Fibroblast of skin of abdomen (primary cell): ENCODE results near the gene SFRP2.

ENCODE experiments used
- DNase-seq: peaks from one replicate; pipeline ENCODE4 v3.0.0-alpha.2; 2013

The SFRP2 gene

DNA sequence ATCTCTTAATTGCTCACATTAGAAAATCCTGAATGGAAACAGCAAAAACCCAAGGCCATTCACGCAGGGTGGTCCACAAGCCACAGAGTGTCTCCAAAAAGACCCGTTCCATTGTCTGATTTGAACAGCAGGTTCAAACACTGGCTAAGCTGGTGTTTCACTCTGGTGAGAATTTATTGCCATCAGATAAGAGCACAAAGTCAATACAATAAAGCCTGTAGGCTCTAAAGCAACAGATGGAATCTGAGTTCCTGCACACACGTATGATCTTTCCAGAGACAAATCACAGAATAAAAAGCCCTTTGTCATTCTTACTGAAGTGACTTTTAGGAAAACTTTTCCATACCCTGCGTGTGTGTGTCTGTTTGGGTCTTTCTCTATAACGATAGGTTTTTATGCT lies 5.1 kb upstream of the SFRP2 start:
- no peak for DNase-seq

DNA sequence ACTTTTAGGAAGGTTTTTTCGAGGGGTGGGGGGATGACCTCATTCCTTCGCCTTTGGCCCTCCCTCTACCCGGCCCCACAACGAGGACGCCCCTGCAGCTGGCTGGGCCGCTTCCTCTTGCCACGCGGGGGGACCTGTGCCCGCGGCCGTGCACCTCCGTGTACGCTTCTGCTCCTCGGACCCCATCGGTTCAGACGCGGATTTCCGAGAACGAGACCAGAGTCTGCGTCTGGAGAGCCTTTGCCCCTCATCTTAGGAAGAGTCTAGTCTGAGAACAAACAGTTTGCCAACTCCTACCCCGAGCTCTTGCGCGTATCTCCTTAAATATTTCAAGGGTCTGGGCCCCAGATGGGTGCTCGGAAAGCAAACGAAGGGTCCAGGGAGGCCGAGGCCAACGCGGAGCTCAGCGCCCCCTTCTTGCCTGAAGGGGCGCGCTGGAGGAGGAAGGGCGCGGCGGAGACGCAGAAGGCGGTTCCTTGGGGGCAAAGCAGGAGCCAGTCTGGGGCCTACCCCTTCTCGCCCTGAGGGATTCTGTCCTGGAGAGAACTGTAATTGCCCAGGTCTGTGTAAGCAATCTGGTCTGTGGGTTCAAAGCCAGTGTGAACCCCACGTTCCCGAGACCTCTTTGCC lies 3.9 kb upstream of the SFRP2 start:
- DNase-seq: no peak

DNA sequence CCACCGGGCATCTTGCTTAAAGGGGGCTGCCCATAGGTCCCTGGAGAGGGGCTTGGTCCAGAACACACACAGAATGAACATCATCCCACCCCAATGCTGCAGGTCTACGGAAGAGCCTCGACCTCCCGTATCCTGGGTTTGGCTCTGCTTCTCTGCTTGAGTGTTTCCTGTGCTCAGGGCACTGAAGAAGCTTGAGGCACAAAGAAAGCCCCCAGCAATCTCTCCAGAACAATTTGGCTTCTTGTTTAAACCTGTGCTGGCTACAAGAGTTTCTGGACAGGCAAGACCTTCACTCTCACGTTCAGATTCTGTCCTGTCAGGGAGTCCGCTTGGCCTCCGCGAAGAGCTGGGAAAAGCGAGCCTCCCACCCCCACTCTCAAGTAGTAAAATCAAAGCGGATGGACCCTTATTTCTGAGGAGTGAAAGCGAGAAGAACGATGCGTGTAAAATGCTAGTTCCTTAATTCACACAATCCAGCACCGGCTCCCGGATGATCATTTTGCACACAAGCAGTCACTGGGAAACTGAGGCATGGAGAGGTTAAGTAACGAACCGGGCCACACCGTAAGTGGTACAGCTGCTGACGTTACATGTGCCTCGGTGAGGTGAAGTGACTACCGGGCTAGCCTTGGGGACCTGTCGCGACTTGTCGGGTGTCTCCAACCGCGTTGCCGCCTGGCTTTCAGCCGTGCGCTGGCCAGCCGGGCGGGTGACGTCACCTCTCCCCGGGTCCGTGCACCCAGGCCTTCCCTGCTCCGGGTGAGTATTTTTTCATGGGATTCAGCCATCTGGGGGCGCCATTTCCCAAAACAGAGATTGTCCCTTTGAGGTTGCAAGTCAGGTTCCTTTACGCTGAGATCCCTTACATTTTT lies 3.1 kb upstream of the SFRP2 start:
- peak; percentile 60 for DNase-seq

DNA sequence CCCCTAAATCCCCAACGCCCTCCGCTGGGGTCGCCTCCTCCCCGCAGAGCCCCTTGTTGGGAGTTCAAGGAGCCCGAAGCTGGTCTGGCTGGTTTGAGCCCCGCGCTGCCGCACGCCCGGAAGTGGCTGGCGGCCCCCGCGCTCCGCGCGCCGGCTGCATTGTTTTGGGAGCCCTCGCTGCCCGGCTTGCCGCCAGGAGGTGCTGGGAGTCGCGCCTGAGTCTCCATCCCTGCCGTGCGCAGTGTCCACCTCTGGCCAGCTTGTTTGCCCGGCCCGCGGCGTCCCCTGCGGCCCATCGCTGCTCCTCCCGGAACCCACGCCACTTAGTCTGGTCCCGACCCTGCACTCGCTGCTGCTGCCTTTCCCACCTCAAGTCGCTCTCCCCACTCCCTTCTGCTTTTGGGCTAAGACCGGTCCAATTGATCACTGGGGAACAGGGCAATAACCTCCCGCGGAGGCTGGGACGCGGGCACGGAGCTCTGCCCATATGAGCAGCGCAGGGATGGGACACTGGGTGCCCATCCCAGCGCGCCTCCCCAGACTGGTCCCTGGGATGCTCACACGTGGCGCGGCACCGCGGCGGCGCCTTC lies 2.2 kb upstream of the SFRP2 start:
- no peak for DNase-seq

DNA sequence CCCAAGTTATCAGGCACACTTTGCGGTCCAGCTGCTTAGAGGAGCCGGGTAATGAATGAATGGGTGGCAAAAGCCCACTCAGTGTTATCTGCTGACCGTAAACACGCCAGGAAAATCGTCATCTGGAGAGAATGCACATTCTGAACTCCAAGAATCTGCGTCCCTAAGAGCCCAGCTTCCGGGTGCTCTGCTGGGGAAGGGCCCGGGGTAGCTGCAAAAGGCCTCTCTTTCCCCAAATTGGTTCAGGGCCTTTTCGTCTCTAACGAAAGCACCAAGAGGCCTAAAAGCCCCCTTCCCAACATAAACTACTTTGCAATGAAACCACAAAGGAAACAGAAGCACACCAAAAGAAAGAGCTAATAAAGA lies 1.6 kb upstream of the SFRP2 start:
- no peak for DNase-seq

DNA sequence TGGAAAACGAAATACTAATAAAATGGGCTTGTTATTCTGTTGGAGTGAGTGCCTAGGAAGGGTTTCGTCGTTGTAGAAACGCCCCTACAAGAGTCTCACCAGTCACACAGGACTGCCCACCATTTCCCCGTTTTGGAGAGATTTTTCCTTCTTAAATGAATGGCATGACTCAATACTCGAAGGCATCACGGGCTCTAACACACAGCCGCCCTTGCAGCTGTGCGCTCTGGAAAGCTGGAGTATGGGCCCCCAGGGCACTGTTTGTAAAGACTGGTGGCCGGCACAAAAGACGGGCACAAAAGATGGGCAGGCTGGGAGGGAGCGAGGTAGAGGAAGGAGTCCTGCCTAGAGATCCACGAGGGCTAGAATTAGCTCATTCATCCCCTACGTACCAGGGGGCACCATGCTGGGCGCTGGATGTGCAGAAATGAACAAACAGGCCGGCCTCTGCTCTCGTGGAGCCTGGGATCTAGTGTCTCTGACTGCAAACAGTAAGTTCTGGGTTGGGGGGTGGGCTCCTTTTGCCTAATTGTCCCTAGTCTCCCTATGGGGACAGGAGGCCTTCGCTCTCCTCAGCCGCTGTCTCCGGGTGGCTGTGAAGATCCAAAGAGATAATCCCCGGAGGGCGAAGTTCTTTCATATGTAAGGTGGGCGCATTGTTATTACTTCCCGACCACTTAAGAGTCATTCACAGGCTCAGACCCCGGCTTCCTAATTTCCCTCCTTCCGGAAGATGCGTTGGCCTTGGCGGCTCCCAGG lies 1.0 kb upstream of the SFRP2 start:
- DNase-seq: no peak

DNA sequence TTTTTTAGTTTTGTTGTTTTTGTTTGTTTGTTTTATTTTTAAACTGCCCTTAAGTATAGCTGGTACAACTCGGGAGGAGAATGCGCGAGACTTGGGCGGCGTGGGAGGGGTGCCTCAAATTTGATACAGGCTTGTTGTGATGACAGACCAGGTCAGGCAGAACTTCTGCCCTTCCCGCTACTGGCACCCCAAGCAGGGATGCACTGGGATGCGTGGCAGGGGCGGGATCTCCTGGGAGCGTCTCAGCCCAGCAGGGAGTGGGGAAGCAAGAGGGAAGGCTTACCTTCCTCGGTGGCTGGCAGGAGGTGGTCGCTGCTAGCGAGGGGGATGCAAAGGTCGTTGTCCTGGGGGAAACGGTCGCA lies 851 bp downstream of the SFRP2 start:
- DNase-seq: no peak

DNA sequence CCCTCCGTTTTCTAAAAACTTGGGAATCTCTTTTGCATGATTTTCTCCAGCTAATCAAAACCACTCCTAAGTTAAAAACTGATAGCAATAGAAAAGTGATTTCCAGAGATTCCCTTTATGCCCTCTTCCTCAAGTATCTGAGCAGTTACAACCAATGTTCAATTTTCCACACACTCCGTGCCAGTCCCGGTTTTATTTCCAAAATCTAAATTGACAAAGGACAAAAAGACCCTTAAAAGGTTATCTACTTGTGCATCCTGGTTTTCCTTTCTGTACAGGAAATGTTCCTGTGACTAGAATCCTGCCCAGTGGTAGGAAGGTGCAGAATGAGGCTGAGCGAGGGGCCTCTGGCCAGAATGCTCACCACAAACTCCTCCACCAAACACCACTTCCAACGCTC lies 1.3 kb downstream of the SFRP2 start:
- DNase-seq: no peak

DNA sequence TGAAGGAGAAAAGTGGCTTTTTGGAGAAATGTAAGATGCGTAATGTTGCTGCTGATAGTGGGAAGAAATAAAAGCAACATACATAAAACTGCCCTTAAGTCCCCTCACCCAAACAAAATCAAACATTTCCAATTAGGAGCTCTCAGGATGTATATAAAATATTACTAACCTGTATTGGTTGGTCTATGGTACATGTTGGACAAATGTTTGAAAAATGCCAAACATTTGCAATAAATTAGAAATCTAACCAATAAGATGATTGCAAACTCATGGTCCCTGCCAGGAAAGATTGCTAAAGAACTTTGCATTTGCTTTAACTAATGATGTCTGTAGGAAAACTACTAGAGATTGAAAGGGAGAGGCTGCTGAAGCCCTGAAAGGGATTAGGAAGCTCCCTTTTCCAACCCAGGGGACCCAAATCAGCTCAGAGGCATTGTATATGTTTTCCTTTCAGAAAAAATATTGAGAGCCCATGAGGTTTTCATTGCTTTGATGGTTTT lies 1.8 kb downstream of the SFRP2 start:
- DNase-seq: no peak

DNA sequence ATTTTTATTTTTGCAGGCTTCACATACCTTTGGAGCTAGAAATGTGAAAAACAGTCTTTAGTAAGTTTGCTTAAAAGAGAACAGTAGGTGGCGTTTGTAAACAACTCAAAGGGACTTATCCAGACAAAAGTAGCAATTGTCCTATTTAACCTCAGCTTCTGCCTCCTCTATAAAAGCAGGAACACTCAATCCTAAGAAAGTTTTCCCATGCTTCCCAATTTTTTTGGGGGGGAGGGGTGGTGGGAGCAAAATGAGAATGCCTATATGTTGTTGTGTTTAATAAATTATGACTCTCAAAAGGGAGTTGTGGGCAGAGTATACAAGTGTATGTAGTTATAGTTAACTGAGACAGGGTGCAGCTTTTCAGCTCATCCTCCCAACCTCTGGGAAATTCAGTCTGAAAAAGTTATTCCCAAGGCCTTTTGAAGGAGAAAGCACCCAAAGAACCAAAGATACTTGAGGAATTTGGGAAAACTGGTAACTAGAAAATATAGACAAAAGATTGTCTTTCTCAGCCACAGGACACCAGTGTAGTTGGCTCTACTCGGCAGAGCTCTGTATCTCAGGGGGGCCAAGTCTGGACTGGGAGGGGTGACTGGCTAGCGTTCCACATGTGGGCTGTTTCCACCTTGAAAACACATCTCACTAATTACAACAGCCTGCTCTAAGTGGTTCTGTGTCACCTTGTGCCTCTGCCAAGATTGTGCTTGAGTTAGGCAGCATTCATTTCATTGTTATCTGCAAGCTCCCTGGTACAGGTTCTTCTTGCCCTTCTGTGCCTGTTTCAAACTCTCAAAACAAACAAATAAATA lies 2.8 kb downstream of the SFRP2 start:
- DNase-seq: peak; percentile 40

DNA sequence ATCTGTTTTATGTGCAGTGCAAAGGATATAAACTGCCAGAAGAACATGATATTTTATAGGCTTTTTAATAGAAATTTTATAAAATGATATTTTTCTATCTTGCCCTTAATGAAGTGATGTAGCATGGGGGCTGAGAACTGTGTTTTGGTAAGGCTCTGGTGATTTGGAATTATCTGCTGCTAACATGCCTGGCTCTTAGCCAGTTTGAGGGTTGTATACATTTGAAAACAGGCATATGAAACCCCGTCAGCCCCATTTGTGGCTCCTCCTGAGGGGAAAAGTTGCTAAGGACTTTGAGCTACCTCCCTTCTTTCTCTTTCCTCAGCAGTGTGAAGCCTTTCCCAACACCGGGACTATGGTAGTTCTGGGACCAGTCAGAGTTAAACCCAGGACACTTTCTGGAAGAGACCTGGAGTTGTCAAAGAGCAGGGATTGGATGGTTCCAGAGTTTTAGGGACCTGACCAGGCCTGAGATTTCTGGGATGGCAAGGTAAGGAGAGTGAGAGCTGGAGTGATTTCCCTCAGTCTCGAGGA lies 4.7 kb downstream of the SFRP2 start:
- DNase-seq: no peak

DNA sequence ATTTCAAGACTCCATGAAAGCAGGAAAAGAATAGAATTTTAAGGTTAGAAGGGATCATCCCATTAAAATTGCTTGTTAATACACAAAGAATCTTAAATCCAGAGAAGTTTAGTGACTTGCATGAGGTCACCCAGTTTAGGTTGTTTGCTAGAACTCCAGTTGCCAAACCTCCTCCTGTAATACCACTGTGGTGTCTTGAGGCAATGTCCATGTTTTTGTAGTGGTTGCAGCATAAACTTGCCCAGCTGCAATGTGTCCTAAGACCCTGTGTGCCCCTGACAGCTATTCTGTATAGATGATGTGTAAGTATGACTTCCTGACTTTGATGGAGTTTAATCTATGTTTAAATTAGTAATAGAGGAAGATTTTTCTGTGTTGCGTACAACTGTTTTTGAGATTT lies 6.3 kb downstream of the SFRP2 start:
- no peak for DNase-seq

DNA sequence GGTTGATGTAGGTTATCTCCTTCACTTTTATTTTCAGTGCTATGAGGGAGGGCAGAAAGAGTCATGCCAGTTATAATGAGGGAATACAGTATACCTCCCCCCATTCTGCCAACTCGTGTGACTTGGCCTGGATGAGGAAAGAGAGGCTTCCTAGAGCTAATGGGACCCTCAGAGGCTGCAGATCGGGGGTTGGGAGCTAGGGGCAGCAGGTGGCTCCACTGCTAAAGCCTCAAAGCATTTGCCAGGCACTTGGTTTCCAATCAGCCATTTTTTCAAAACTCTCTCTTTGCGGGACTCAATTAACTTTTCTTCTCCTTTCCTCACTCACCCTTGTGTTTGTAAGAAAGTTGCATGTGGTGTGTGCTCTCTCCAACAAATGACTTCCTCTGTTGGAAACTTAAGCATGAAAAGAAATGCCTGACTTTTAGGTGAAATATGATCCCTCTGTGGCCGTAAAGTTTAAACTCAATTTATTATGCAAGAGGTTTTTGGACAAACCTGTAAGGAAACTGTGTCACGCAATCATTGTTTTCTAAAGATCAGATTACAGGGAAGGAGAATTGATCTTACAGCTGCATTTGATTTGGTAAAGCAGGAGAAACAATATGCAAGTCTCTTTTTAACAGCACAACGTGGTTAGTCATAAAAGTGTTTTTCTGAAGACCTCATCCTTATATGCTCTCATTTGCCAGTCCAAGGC lies 7.0 kb downstream of the SFRP2 start:
- DNase-seq: peak; percentile 91

DNA sequence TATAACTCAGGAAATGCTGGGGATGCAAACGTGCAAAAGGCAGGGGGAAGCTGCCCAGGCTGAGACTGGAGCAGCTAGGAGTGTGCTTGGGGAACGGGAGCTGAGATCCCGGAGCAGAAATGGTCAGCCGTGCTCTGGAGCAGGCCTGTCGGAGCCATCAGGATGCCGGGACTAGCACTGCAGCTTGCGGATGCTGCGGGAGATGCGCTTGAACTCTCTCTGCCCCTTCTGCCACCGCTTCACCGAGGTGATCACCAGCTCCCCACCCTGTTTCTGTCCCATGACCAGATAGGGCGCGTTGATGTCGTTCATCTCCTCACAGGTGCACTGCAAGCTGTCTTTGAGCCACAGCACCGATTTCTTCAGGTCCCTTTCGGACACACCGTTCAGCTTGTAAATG lies 7.6 kb downstream of the SFRP2 start:
- DNase-seq: no peak

DNA sequence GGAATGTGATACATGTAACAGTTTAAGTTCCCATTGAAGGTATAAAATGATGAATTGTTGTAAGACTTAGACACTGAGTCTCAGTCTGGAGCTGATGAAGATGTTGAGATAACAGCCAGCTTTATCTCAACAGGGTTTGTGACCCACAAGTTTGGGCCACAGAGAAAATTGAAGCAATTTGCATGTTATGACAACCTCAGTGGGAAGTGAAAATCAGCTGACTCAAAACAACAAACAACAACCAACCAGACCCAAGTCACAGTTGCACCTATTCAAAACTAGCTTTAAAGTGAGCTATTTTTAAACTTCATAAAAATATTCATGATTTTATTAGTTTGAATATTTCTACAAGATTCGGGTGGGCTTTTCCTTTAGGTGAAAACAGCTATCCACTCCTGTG lies 8.0 kb downstream of the SFRP2 start:
- no peak for DNase-seq

DNA sequence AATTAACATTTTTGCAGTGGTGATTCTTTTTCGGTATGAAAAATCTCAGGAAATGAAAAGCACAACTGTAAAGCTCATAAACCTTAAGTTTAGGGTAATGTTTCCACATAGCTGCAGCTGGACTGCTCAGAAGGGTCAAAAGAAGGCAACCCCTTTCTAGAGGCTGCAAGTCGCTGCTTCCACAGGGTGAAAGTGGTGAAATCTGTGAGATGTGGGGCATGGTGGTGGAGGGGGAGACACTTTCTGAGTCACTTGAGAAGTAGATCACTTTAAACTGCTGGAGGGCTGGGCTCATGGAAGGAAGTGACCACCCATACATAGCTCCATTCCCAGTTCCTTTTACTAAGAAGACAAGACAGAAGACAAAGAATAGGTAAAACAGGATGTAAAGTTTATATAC lies 8.7 kb downstream of the SFRP2 start:
- DNase-seq: no peak

DNA sequence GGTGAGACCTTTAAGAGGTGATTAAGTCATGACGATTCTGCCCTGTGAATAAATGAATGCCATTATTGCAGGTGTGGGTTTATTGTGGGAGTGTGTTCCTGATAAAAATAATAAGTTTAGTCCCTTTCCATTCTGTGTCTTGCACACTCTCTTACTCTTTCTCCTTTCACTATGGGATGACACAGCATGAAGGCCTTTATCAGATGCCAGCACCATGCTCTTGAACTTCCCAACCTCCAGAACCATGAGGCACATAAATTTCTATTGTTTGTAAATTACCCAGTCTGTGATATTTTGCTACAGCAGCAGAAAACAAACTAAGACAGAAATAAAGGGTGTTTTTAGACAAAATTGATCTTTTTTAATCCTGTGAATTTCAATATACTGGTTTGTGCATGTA lies 10.5 kb downstream of the SFRP2 start:
- no peak for DNase-seq

DNA sequence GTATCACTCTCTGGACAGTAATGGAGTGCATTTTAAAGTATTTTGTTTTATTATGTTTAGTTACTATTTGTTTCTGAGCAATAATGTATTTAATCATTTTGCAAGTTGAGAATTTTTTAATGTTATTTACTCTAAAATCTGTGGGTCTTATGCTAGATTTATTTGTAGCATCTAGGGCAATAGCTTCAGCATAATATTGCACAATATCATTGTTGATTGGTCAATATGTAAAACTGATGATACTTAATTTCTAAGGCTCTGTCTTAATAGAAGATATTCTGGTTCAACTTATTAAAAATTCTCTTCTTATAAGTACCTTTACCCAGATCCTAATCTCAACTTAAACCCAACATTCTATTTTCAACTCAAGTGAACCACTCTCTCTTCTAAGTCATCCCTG lies 11.5 kb downstream of the SFRP2 start:
- no peak for DNase-seq

DNA sequence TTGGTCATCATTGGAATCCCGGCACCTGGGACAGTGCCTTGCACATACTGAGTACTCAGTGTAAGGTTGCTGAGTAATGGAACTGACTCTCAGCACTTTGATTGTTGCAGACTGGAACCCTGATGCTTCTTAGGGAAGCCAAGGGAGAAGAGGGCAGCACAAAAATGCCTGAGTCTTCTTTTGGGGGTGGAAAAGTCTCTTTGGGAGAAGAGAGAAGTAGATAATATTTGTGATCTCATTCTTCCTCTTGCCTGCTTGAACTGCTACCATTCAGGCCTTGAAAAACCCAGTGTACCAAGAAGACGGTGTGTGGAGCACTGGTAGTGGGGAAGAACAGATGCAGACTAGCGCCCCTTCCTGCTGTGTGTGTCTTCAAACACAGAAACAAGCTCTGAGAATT lies 12.3 kb downstream of the SFRP2 start:
- DNase-seq: no peak

DNA sequence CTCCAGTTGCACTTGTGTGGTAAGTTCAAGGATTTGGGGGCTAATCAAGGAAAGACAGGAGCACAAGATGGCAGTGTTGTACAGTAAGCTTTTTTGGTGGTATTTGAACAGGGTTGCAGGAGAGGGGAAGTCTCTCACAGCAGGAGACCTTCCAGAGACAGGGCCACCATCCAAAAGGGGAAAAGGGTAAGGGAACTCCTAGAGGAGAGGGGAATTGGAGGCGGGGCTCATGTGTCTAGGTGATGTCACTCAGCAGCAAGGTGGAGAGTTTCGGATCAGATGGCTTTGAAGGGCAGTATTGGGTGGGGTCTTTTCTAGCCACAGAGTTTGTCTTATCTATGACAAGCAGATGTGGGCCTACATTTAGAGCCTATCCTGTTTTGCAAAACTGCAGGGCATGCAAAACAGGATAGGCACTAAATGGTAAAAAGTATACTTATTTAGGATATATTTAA lies 15.6 kb downstream of the SFRP2 start:
- no peak for DNase-seq

DNA sequence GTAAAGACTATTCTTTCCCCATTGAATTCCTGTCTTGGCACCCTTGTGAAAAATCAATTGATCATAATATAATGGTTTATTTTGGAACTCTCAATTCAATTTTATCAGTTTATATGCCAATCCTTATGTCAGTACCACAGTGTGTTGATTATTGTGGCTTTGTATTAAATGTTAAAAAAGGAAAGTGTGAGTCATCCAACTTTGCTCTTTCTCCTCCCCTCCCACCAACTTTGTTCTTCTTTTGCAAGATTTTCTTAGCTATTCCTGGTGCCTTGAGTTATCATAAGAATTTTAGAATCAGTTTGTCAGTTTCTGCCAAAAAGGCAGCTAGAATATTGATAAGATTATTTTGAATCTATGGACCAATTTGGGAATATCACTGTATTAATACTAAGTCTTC lies 17.8 kb downstream of the SFRP2 start:
- no peak for DNase-seq
